GM19193 (cell line): ENCODE results near the gene BACH2.

Source experiments
- POLR2A ChIP-seq: IDR thresholded peaks from 4 replicates; pipeline ENCODE4 v1.6.1; 2011; ENCODE audit not compliant: insufficient read depth, insufficient read length; ENCODE audit errors: extremely low read depth

Gene BACH2

GRCh38 chr6:90268178-90268577 lies 28.5 kb downstream of the BACH2 start:
- no peak for TF ChIP-seq POLR2A

GRCh38 chr6:90266905-90267621 lies 29.6 kb downstream of the BACH2 start:
- no peak for TF ChIP-seq POLR2A

- no peak for TF ChIP-seq POLR2A
These were observed 32.1 kb downstream of the BACH2 start for GRCh38 chr6:90264561-90264960.

GRCh38 chr6:90263633-90264032 lies 33.0 kb downstream of the BACH2 start:
- TF ChIP-seq POLR2A, result no peak

GRCh38 chr6:90261801-90262200 lies 34.8 kb downstream of the BACH2 start:
- no peak for TF ChIP-seq POLR2A

- TF ChIP-seq POLR2A, result no peak
These were observed 39.2 kb downstream of the BACH2 start for GRCh38 chr6:90257486-90257738.

- TF ChIP-seq POLR2A, result no peak
These were observed 39.8 kb downstream of the BACH2 start for GRCh38 chr6:90256698-90257485.

- TF ChIP-seq POLR2A, result no peak
These were observed 43.0 kb downstream of the BACH2 start for GRCh38 chr6:90253631-90254030.

- TF ChIP-seq POLR2A, result no peak
These were observed 45.2 kb downstream of the BACH2 start for GRCh38 chr6:90251295-90251992.

GRCh38 chr6:90250405-90250804 lies 46.2 kb downstream of the BACH2 start:
- no peak for TF ChIP-seq POLR2A

- no peak for TF ChIP-seq POLR2A
These were observed 47.2 kb downstream of the BACH2 start for GRCh38 chr6:90249458-90249857.

- no peak for TF ChIP-seq POLR2A
These were observed 47.6 kb downstream of the BACH2 start for GRCh38 chr6:90249034-90249433.

- no peak for TF ChIP-seq POLR2A
These were observed 49.4 kb downstream of the BACH2 start for GRCh38 chr6:90247262-90247661.

- no peak for TF ChIP-seq POLR2A
These were observed 55.3 kb downstream of the BACH2 start for GRCh38 chr6:90241229-90241880.
